ENCODE results near the gene SAMD4B. TPM values are rescaled to one million over a fixed set of nuclear protein-coding genes. Genes with fewer than 3 reads are reported as not detected.

The SAMD4B gene
- total RNA-seq, 1 donor from 2014 or later, result 60.7 TPM

GRCh38 chr19:39386557-39386956 is 44.3 kb downstream of the SAMD4B start:
- intact Hi-C loops (cut with micrococcal nuclease), result no loop called here
- TF ChIP-seq CTCF (IDR thresholded peaks at IDR 0.05), result no peak
- ATAC-seq (ENCODE audit: low read depth), result no peak
- no peaks in the 10 kb centered on the region for H3K27me3 Mint-ChIP-seq
- DNase-seq, result no peak
- CTCF ChIA-PET, result no interaction called here
- H3K27ac Mint-ChIP-seq, result no peak overlapping the region
- no peak overlapping the region for H3K4me3 Mint-ChIP-seq
- peaks cover 28% of the 10 kb centered on the region for H3K4me1 Mint-ChIP-seq
- POLR2A ChIA-PET, result no interaction called here
- no peaks in the 10 kb centered on the region for H3K9me3 Mint-ChIP-seq
- peaks cover 91% of the 10 kb centered on the region for H3K36me3 Mint-ChIP-seq (ENCODE audit: low read depth)

- DNase-seq (no peak), ATAC-seq (ENCODE audit: low read depth) (no peak)
- H3K9me3 Mint-ChIP-seq, result no peaks in the 10 kb centered on the region
- ChIA-PET CTCF (no interaction called here), POLR2A (interaction anchor here (0.6 to 1.1 kb wide), 2 partner anchors 47 to 142 kb away, joined by 3 to 4 read pairs; partner anchors contain the start of gene SAMD4B)
- H3K4me1 Mint-ChIP-seq, result peaks cover 38% of the 10 kb centered on the region
- TF ChIP-seq CTCF (IDR thresholded peaks at IDR 0.05), result no peak
- peak overlapping the region; percentile 33 for H3K27ac Mint-ChIP-seq
- H3K4me3 Mint-ChIP-seq, result no peak overlapping the region
- H3K36me3 Mint-ChIP-seq (ENCODE audit: low read depth), result peaks cover 81% of the 10 kb centered on the region
- H3K27me3 Mint-ChIP-seq, result no peaks in the 10 kb centered on the region
- intact Hi-C loops (cut with micrococcal nuclease), result no loop called here
Measured at GRCh38 chr19:39388657-39389056, 46.4 kb downstream of the SAMD4B start.

GRCh38 chr19:39389631-39390414 is 47.6 kb downstream of the SAMD4B start:
- POLR2A ChIA-PET, result interaction anchor here (2.7 to 4.0 kb wide), 4 partner anchors 13 to 47 kb away, joined by 35 to 74 read pairs (median 54); partner anchors contain the start of genes RPS16, SAMD4B and ZFP36
- CTCF ChIA-PET, result interaction anchor here (1.1 kb wide), 1 partner anchor 267 kb away, joined by 3 read pairs; no protein-coding TSS in a partner anchor

GRCh38 chr19:39390451-39390750 is 48.2 kb downstream of the SAMD4B start:
- POLR2A ChIA-PET, result interaction anchor here (0.9 to 4.0 kb wide), 14 partner anchors 8 to 443 kb away, joined by 3 to 74 read pairs (median 11); partner anchors contain the start of genes GMFG, PLEKHG2, RPS16 and SAMD4B
- peak overlapping the region; percentile 91 for H3K4me3 Mint-ChIP-seq
- CTCF ChIA-PET, result interaction anchor here (1.0 to 2.2 kb wide), 5 partner anchors 21 to 268 kb away, joined by 5 to 21 read pairs (median 6); partner anchors contain the start of genes PLEKHG2, RPS16 and SAMD4B
- H3K36me3 Mint-ChIP-seq (ENCODE audit: low read depth), result peaks cover 80% of the 10 kb centered on the region
- H3K27me3 Mint-ChIP-seq, result no peaks in the 10 kb centered on the region
- no peaks in the 10 kb centered on the region for H3K9me3 Mint-ChIP-seq
- H3K4me1 Mint-ChIP-seq, result peaks cover 42% of the 10 kb centered on the region
- no peak for TF ChIP-seq CTCF (IDR thresholded peaks at IDR 0.05)
- DNase-seq, result no peak
- ATAC-seq (ENCODE audit: low read depth), result no peak
- peak overlapping the region; percentile 98 for H3K27ac Mint-ChIP-seq
- intact Hi-C loops (cut with micrococcal nuclease), result loop anchor here (2.0 kb wide), 2 partner anchors 40 to 266 kb away; partner anchors contain the start of gene PAK4

More at GRCh38 chr19:39389631-39390414, 47.6 kb downstream of the SAMD4B start:
- H3K36me3 Mint-ChIP-seq (ENCODE audit: low read depth), result peaks cover 80% of the 10 kb centered on the region
- TF ChIP-seq CTCF (IDR thresholded peaks at IDR 0.05), result no peak
- peaks cover 40% of the 10 kb centered on the region for H3K4me1 Mint-ChIP-seq
- H3K27me3 Mint-ChIP-seq, result no peaks in the 10 kb centered on the region
- peak overlapping the region; percentile 98 for H3K27ac Mint-ChIP-seq
- ATAC-seq (ENCODE audit: low read depth), result no peak
- intact Hi-C loops (cut with micrococcal nuclease), result loop anchor here (2.0 kb wide), 2 partner anchors 39 to 265 kb away; partner anchors contain the start of gene PAK4
- no peak for DNase-seq
- H3K9me3 Mint-ChIP-seq, result no peaks in the 10 kb centered on the region
- H3K4me3 Mint-ChIP-seq, result peak overlapping the region; percentile 91

Data from activated B cell treated with CpG ODN at 0.5 μM for 24 hours (primary cell).